Esophagus muscularis mucosa (tissue), 4 donors: ENCODE measurements around the gene BTBD9.

Experiments
- EP300 ChIP-seq: sonication (generic); formaldehyde crosslinking; IDR thresholded peaks from one replicate; pipeline ENCODE4 v1.6.1; 2017; ENCODE audit warnings: antibody characterized with exemption
- POLR2A ChIP-seq: fragments of 450-650 bp; IDR thresholded peaks from one replicate; pipeline ENCODE4 v1.6.1; 2017; ENCODE audit warnings: antibody characterized with exemption, moderate library complexity, mild to moderate bottlenecking, low read depth
- POLR2AphosphoS5 ChIP-seq, 2 donors: sonication (generic); formaldehyde crosslinking; IDR thresholded peaks; one replicate each; pipeline ENCODE4 v1.6.1; 2017; ENCODE audit warnings: antibody characterized with exemption in 2 of 2
- TF ChIP-seq, protein P1 (sequence below), 3 experiments: fragments of 200-600 bp in 2 of 3; fragments of 450-650 bp in 1 of 3; sonication (generic) in 2 of 3; IDR thresholded peaks; one replicate each; pipeline ENCODE4 v1.5.1; 2017 to 2019; ENCODE audit warnings: antibody characterized with exemption in 3 of 3, mild to moderate bottlenecking in 2 of 3, moderate library complexity in 1 of 3

DNA sequence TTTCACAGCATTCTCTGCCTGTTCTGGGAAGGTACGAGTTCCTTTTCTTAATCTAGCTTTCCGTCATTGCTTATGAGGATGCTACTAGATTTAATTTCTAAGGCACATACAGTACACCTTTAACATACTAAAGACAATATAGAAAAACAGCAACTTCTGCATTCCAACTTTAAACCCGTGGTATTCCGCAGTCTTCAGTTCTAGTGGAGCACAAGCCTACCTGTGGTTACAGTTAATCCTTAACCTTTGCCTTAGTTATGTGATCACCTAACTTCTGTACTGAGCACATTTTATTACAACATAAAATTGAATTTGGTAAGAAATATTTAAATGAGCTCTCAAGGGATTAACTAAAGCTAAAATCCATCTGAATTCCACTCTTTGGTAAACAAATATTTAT lies 289.5 kb downstream of the BTBD9 start:
- TF ChIP-seq EP300 = no peak
- TF ChIP-seq, protein P1, sequence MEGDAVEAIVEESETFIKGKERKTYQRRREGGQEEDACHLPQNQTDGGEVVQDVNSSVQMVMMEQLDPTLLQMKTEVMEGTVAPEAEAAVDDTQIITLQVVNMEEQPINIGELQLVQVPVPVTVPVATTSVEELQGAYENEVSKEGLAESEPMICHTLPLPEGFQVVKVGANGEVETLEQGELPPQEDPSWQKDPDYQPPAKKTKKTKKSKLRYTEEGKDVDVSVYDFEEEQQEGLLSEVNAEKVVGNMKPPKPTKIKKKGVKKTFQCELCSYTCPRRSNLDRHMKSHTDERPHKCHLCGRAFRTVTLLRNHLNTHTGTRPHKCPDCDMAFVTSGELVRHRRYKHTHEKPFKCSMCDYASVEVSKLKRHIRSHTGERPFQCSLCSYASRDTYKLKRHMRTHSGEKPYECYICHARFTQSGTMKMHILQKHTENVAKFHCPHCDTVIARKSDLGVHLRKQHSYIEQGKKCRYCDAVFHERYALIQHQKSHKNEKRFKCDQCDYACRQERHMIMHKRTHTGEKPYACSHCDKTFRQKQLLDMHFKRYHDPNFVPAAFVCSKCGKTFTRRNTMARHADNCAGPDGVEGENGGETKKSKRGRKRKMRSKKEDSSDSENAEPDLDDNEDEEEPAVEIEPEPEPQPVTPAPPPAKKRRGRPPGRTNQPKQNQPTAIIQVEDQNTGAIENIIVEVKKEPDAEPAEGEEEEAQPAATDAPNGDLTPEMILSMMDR (IDR thresholded peaks at IDR 0.05) = no peak
- TF ChIP-seq POLR2A = no peak
- TF ChIP-seq POLR2AphosphoS5 (IDR thresholded peaks at IDR 0.05) = no peak
